Measurements from ENCODE around the gene CCDC136.

Gene CCDC136

GRCh38 chr7:128807191-128807590 lies 15.4 kb downstream of the CCDC136 start:
- no peak for DNase-seq

GRCh38 chr7:128809363-128809762 lies 17.6 kb downstream of the CCDC136 start:
- no peak for DNase-seq

- DNase-seq: no peak
Observed at GRCh38 chr7:128810473-128810872, 18.7 kb downstream of the CCDC136 start.

DNA sequence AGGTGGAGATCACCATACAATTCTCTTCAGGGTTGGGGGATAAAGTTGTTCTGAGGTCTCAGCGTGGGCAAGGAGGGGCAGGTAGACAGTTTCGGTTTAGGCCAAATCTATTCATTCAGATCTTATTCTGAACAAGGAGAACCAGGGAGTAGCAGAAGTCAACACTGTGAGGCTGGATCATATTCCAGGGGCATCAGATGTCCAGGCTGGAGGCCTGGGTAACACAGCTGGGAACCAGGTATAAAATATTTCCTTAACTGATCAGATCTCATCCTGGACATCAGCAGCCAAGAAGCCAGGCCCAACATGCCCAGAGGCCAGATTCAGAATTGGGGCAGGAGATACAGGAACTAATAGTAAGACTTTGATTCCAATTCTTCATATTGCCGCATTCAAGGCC lies 19.2 kb downstream of the CCDC136 start:
- no peak for DNase-seq

DNA sequence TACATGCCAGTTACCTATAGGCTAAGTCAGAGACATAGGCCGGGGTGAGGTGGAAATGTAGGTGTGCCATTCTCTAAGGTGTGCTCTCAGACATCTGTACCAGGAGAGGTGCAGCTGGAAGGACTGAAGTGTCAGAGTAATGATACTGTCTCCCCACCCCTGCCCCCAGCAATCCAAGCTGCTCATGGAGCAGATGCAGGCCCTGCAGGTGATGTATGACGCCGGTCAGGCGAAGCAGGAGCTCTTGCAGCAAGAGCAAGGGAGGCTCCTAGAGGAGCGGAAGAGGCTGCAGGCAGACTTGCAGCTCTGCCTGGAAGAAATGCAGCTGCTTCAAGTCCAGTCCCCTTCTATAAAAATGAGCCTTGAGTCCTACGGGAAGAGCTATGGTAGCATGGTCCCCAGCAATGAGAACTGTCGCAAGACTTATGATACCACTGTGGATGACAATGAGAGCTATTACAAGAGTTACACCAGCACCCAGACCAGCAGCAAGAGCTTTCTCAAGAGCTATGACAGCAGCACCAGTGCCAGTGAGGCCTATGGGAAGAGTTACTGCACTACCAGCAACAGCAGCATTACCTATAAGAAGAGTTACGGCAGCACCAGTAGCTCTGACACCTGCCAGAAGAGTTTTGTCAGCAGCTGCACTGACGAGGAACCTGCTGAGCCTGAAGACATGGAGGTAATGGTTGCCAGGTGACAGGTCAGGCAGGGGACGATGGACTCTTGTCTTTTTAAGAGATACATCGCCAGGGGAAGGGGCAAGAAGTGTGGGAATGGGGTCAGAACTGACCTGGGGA lies 20.1 kb downstream of the CCDC136 start:
- peak; percentile 24 for DNase-seq

DNA sequence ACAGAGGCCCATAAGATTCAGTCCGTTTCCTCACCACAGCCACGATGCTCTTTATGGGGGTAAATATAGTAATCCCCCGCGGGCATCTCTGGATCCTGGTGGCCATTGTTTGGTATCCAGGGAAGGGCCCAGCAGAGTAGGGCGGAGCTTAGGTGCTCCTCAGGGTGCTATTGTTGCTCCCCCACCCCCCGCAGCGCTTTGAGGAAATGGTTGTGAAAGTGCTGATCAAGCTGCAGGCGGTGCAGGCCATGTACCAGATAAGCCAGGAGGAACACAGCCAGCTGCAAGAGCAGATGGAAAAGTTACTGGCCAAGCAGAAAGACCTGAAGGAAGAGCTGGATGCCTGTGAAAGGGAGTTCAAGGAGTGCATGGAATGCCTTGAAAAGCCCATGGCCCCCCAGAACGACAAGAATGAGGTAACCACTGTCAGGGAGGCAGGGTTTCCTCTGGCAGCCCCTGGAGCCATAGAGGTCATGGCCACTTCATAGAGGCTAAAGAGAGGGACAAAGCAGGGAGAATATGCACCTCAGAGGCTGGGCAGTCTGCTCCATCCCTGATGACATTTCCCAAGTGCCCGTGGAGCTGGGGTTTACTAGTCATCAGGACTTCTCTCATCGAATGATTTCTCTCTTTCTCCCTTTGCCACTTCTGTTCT lies 20.9 kb downstream of the CCDC136 start:
- peak; percentile 84 for DNase-seq

DNA sequence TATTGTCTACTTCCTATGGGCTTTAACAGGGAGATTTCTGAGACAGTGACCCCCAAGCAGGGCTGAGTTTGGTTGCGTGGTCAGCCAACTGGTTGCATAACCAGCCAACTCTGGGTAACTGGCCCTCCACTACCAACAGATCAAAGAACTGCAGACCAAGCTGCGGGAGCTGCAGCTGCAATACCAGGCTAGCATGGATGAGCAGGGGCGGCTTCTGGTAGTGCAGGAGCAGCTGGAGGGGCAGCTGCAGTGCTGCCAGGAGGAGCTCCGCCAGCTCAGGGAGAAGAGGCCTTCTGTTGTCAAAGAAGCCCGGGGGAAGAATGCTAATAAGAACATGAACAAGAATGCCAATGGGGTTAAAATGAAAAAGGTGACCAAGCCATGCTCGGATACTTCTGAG lies 22.7 kb downstream of the CCDC136 start:
- no peak for DNase-seq

GRCh38 chr7:128815289-128815942 lies 23.6 kb downstream of the CCDC136 start:
- no peak for DNase-seq

DNA sequence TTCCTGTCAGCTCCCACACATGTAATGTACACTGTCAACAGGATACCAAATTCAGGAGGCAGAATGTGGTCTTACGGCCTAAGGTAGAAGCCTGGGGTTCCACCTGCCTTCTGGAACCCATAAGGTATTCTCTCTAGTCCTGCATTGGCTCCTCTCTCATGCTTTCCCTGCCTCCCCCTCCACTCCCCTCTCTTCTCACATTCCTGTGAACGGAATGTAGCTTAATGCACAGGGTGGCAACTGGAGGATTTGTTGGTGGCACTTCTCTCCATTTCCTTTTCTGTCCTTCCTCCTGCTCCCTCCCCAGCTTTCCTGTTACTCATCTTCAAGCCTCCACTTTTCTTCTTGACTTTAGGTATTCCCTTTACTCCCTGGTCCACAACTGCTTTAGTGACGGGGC lies 26.9 kb downstream of the CCDC136 start:
- no peak for DNase-seq

DNA sequence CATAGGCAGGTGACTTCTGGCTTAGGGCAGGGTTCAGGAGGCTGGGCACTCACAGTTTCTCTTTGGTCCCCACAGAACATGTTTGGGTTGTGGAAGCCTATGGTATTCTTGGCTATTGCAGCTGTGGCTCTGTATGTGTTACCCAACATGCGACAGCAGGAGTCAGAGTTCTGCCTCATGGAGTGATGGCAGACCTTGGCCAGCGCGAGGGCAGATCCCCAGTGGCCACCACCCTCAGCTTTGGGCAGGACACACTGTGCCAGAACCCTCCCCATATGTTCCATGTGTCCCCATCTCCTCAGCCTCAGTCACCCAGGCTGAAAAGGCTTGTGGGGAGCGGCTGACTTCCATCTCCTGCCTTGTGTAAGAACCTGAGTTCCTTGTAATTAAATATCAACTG lies 30.0 kb downstream of the CCDC136 start:
- DNase-seq: no peak

DNA sequence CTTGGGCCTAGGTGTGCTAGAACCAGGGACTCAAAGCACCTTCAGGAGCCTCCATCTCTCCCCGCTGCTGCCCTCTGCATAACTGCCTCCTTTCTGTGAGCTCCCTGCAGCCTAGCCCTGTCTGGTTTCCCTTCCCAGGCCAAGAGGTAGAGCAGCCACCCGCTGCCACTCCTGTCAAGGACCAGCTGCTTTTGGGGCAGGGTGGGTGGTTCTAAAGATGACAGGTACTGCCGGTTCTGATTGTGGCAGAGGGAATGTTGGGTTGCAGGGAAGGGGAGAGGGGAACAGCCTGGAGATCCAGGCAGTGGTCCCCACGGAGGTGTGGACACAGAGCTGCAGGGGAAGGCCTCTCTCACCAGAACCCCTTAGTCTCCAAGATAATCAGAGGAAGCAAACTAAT lies 34.7 kb downstream of the CCDC136 start:
- no peak for DNase-seq

- DNase-seq: no peak
Observed at GRCh38 chr7:128826916-128827247, 35.1 kb downstream of the CCDC136 start.

DNA sequence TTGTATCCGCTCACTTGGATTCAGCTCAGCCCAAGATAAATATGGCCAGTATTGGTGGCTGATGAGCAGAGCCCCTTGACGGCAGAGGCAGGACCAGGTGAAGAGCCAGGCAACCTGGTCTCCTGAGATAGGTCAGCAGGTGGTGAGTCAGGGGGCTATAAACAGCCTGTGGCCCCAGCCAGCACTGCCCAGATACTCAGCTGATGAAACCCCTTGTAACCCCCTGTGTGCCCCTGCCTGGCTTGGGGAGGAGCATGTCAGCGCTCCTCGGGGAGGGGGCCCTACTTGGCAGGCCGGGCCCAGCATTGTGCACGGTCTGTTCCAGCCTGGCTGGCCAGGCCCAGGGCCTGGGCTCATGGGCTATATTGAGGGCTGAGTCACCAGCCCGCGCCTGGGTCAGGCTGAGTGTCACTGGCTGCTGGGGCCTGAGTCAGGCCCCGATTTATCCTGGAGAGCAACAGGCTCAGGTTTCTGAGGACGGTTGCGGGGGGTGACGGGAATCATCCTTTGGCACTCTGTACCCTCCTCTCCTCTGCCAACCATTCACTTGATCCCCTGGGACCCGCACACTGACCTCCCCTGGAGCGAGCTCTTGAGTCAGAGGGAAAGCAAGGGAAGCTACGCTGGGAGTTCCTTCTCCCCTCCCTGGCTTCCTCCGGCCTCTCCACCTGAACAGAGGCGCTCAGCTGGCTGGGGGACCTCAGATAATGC lies 35.6 kb downstream of the CCDC136 start:
- no peak for DNase-seq

DNA sequence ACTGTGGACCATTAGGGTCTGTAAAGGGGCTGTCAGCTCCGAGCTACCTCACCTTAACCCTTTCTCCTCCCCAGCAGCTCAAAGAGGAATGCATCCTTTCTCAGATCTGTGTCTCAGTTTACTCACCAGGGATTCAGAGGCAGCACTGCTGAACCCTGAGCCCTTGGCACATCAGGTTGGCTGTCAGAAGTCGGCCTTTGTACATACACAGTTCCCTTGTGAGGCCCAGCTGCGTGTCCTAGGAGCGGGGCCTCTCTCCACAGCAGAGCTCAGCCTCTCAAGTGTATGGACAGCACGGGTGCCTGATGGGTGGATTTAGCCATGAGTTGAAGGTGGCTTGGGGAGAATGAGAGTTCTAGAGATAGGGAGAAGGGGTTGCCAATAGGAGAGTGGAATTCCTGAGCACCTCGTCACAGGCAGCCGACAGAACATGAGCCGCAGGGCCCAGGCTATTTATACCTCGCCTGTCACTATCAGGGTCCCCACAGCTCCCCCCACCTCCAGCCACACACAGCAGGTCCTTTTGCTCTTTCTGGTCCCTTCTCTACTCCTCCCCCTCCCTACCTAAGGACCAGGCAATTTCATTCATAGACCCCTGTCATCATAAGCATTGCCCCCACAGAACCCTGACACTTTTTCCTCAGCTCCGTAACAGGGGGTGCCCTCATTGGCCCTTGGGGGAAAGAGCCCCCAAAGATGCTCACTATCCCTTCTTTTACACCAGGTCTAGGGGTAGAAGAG lies 36.4 kb downstream of the CCDC136 start:
- DNase-seq: no peak

GRCh38 chr7:128829391-128830166 lies 37.8 kb downstream of the CCDC136 start:
- DNase-seq: no peak

- no peak for DNase-seq
Observed at GRCh38 chr7:128830231-128831177, 38.7 kb downstream of the CCDC136 start, which contains the start of gene FLNC. Gene FLNC, plus strand, starts transcription at chr7:128830406. Its CDS starts 232 bp downstream, at chr7:128830638.

- no peak for DNase-seq
Observed at GRCh38 chr7:128831178-128831993, 39.6 kb downstream of the CCDC136 start.

DNA sequence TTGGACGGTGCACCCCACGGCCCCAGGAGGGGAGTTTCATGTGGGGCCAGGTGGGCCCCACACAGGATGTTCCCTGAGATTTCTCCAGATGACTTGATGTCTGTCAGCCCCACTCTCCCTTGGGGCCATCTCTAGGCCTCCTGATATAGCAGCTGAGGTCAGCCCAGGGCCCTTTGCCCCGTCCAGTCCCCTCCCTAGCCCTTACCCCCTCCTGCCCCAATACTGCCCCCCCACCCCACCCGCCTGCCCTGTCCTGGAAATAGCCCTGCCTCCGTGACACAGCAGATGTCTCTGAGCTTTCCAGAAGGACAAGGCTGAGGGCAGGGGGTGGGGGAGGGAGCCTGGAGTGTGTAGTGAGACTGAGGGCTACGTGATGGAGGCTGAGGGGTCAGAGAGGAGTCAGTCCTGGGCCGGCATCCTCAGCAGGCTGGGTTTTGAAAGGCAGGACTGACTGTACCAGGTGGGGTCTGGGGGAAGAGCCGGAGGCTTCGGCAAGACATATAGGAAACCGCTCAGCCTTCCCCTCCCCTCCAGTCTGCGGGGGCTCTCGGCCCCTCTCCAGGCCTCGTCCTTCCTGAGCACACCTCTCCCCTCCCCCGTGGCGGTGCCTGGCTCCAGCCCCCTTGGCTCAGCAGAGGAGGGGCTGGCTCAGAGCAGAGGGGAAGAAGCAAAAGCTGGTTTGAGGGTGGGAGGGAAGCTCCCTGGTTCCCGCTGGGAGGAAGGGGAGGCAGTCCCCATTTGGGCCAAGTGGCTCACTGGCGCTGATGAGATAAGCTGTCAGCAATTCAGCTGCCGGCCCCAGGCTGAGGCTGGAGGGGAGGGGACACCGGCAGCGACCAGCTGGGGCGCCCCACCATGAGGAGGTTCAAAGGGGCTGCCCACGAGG lies 40.5 kb downstream of the CCDC136 start:
- no peak for DNase-seq

DNA sequence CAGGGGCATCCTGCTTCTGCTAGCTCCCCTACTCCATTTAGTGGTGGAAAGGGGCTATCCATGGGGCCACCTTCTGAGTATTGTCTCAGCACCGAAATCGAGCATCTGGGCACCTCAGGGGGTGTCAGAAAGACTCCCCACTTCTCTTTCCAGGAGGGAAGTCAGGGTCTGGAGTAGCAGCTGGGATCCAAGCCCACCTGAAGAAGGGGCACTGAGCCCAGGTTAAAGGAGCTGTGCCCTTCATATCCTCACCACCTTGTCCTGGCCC lies 41.0 kb downstream of the CCDC136 start:
- no peak for DNase-seq

Data from NCI-H2081 treated with DMSO at 0.1 percent for 48 hours (cell line).